Adrenal gland (tissue), 12 donors: ENCODE data around the gene RHEB. TPM values are rescaled to one million over a fixed set of nuclear protein-coding genes. Genes with fewer than 3 reads are reported as not detected.
A peak's percentile ranks its signal among the peaks of the same experiment; 100 is the strongest.

Source experiments
- DNase-seq, 7 donors: peaks; one replicate each; pipeline ENCODE4 v3.0.0-alpha.2; 2019 to 2020
- H3K27ac ChIP-seq, 5 donors: fragments of 200-600 bp; sonication (generic) in 4 of 5; 1 replicate in 3 of 5; 2 replicates in 2 of 5; pipeline versions ENCODE4 v1.5.1 to v1.8.0; 2016 to 2020; ENCODE audit warnings: mild to moderate bottlenecking in 1 of 5
- H3K27me3 ChIP-seq: fragments of 200-600 bp; 2 replicates; pipeline ENCODE4 v1.8.0; 2021
- H3K36me3 ChIP-seq, 2 donors: fragments of 200-600 bp; replicated peaks in 1 of 2; 1 replicate in 1 of 2; 2 replicates in 1 of 2; pipeline versions ENCODE4 v1.5.1 to v1.8.0; 2018 to 2022
- H3K4me1 ChIP-seq, 2 donors: fragments of 200-600 bp; replicated peaks in 1 of 2; 1 replicate in 1 of 2; 2 replicates in 1 of 2; pipeline versions ENCODE4 v1.5.1 to v1.8.0; 2018 to 2021
- H3K4me3 ChIP-seq, 4 donors: fragments of 200-600 bp; sonication (generic) in 3 of 4; one replicate each; pipeline ENCODE4 v1.5.1; 2016 to 2018
- H3K9me3 ChIP-seq, 3 donors: fragments of 200-600 bp; sonication (generic) in 1 of 3; replicated peaks in 1 of 3; 1 replicate in 2 of 3; 2 replicates in 1 of 3; pipeline versions ENCODE4 v1.5.1 to v1.8.0; 2016 to 2021
- CTCF ChIP-seq, 6 experiments: fragments of 450-650 bp in 4 of 6; fragments of 200-600 bp in 2 of 6; sonication (generic) in 1 of 6; IDR thresholded peaks; 1 replicate in 5 of 6; 2 replicates in 1 of 6; pipeline versions ENCODE4 v1.5.1 to v1.8.0; 2016 to 2021; ENCODE audit warnings: antibody characterized with exemption in 6 of 6, mild to moderate bottlenecking in 2 of 6, moderate library complexity in 1 of 6
- POLR2A ChIP-seq, 2 donors: fragments of 450-650 bp; IDR thresholded peaks; one replicate each; pipeline ENCODE4 v1.6.1; 2017; ENCODE audit warnings: antibody characterized with exemption in 2 of 2, mild to moderate bottlenecking in 2 of 2, moderate library complexity in 1 of 2
- WGBS, 4 donors: extraction: QIAGEN DNeasy Blood & Tissue Kit in 2 of 4; methylation state at CpG; one replicate each; pipeline versions ENCODE4 v1.1.5 to v1.1.7; 2013 to 2017; 5-methylcytosine and 5-hydroxymethylcytosine counted together
- intact Hi-C, 2 donors: fragments of 100-400 bp; cut with DNase I; formaldehyde crosslinking; loops; one replicate each; pipeline versions ENCODE4 v1.14.1 to v1.15.0; 2022 to 2023
- polyA plus RNA-seq, 3 donors: library from polyadenylated mRNA; stranded (reverse); fragments of 200-250 nt in 2 of 3; fragments of 350-450 nt in 1 of 3; fragmentation: Illumina TruSeq in 1 of 3; extraction: RNeasy Lipid Tissue Mini Kit (QIAGEN cat#74804) in 1 of 3; gene quantifications; one replicate each; pipeline ENCODE4 v1.2.3, GENCODE V29; 2013 to 2014
- total RNA-seq, 9 donors: library from RNA; depleted of rRNA in 4 of 9; stranded (reverse); fragments of >200 nt in 4 of 9; fragments of 120-200 nt in 1 of 9; fragmentation: NEBNext Ultra II Directional in 1 of 9; extraction: Animal tissue kit (Norgen Biotek cat#: 25700) in 1 of 9; gene quantifications; one replicate each; pipeline versions ENCODE4 v1.1.0 to v1.2.4, GENCODE V29; 2013 to 2023
- donor health status: healthy with polysubstance abuse.
- donor health status: Bipolar disorder and iron deficiency.
- donor health status: DM: yes; HTN: yes; CAD: no.
- donor health status: DM: no; HTN: no; CAD: no.
- donor health status: DM: no; HTN: no; CAD: no.
- donor health status: DM: yes; HTN: yes; CAD: no.

The RHEB gene
- total and polyA plus RNA-seq, 12 donors = 66.3 to 309 (median 127) TPM

DNA sequence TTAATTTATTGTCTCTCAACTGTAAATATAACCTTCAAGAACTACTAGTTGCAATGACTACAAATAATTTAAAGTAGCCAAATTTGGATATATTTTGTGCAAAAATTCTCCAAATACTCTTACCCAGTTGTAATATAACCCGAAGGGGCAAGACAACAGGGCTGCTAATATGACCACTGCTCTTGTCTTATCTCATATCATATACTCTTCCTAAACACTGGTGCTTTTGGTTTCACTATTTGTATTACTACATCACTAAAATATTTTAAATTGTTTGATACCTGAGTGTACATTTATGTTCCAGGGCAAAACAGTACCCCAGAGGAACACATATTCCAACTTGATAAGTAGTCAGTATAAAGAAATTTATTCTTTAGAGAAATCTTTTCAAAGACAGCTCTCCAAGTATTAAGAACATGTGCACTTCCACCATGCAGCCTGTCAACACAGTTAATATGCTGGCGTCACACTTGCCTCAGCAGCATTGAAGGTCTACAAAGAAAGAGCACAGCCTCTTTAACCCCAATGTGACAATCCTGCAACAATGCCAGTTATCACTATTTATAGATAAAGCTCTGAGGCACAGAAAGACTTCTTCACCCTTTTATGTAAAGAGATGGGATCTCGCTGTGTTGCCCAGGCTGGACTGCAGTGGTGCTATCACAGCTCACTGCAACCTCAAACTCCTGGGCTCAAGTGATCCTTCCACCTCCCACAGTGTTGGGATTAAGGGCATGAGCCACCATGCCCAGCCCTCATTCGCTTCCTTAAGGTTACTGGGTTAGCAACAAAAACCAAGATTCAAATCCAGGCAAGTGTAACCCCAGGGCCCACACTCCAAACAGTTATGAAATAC is 37.8 kb downstream of the RHEB start:
- Histone ChIP-seq H3K27ac (peak overlapping the region in 2 of 5 donors; percentile 36 to 46), H3K4me3 (no peak overlapping the region), H3K9me3 (no peaks in the 10 kb centered on the region), H3K27me3 (no peaks in the 10 kb centered on the region), H3K4me1 (peaks cover 7 to 29% of the 10 kb centered on the region in 2 donors), H3K36me3 (peaks cover 0 to 29% of the 10 kb centered on the region in 2 donors)
- intact Hi-C loops = no loop called here
- TF ChIP-seq CTCF (IDR thresholded peaks at IDR 0.05) = no peak
- TF ChIP-seq POLR2A (IDR thresholded peaks at IDR 0.05) = no peak
- peak in 1 of 7 donors; percentile 42 for DNase-seq
- 72 to 91% (median 86%) methylated on average over 4 of the region's 4 CpGs for WGBS, 4 donors

- intact Hi-C loops = no loop called here
- Histone ChIP-seq H3K4me1 (peaks cover 0 to 8% of the 10 kb centered on the region in 2 donors), H3K9me3 (no peaks in the 10 kb centered on the region), H3K27ac (no peak overlapping the region), H3K4me3 (no peak overlapping the region), H3K27me3 (no peaks in the 10 kb centered on the region), H3K36me3 (peaks cover 0 to 1% of the 10 kb centered on the region in 2 donors)
- TF ChIP-seq CTCF (IDR thresholded peaks at IDR 0.05) (no peak), POLR2A (IDR thresholded peaks at IDR 0.05) (no peak)
- 93 to 98% (median 94%) methylated on average over 7 of the region's 7 CpGs for WGBS, 4 donors
- no peak for DNase-seq
These were observed 41.8 kb downstream of the RHEB start for GRCh38 chr7:151477867-151478266.

DNA sequence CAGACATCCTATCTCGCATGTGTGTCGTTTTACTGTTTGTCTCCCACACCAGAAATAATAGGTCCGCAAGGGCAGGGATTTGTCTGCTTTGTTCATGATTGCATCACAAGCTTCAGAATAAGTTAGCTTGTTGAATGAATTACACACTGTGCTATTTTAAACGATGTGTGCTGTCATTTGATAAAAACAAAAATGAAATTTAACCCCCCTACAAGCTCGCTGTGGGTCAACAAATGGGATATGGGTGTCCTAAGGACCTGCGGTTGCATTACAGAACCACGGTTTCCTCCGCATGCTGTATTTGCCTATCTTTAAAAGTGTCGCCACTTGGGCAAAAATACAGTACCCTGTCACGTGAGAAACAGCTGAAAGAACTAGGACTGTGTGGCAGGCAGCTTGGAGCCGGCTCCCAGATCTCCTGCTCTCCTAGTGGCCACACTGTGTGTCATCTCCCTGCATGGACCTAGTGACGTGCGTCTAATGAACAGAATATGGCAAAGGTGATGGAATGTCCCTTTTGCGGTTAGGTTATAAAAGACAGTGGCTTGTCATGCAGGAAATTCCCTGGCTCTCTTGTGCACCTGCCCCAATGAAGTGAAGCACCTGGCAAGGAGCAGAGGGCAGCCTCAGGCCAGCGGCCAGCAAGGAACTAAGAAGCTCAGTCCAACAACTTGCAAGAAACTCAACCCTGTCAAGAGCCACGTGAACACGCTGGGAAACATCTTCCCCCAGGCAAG is 46.9 kb downstream of the RHEB start:
- no peaks in the 10 kb centered on the region for H3K9me3 ChIP-seq
- no peaks in the 10 kb centered on the region for H3K27me3 ChIP-seq
- TF ChIP-seq CTCF (IDR thresholded peaks at IDR 0.05) (no peak), POLR2A (IDR thresholded peaks at IDR 0.05) (no peak)
- H3K4me3 ChIP-seq = no peak overlapping the region
- peak in 1 of 7 donors; percentile 35 for DNase-seq
- intact Hi-C loops = no loop called here
- WGBS, 4 donors = 82 to 87% (median 84%) methylated on average over 17 of the region's 17 CpGs
- no peak overlapping the region for H3K27ac ChIP-seq
- H3K4me1 ChIP-seq = peaks cover 0 to 14% of the 10 kb centered on the region in 2 donors
- H3K36me3 ChIP-seq = peaks cover 0 to 25% of the 10 kb centered on the region in 2 donors

- intact Hi-C loops = no loop called here
- no peaks in the 10 kb centered on the region for H3K27me3 ChIP-seq
- no peaks in the 10 kb centered on the region for H3K9me3 ChIP-seq
- peak in 4 of 7 donors; percentile 47 to 67 (median 54) for DNase-seq
- H3K36me3 ChIP-seq = peaks cover 0 to 39% of the 10 kb centered on the region in 2 donors
- peaks cover 0 to 16% of the 10 kb centered on the region in 2 donors for H3K4me1 ChIP-seq
- no peak overlapping the region for H3K4me3 ChIP-seq
- TF ChIP-seq CTCF (IDR thresholded peaks at IDR 0.05) = no peak
- no peak for TF ChIP-seq POLR2A (IDR thresholded peaks at IDR 0.05)
- 66 to 77% (median 68%) methylated on average over 2 of the region's 2 CpGs for WGBS, 4 donors
- H3K27ac ChIP-seq = peak overlapping the region in 1 of 5 donors; percentile 4
These were observed 49.0 kb downstream of the RHEB start for GRCh38 chr7:151470711-151471110.
